Naive B cell (primary cell): ENCODE data around the gene KRTAP4-5. TPM values are rescaled to one million over a fixed set of nuclear protein-coding genes. Genes with fewer than 3 reads are reported as not detected.
"Not testable (repeated sequence)": the region's sequence is repeated elsewhere in the genome, so short reads cannot be mapped to it uniquely, and the experiment has no call there.

ENCODE experiments used
- ATAC-seq, 2 donors: fragments of 150-1000 bp; cut with Tn5 transposase; 2 replicates each; pipeline ENCODE4 v1.10.0; 2021; ENCODE audit warnings: low read depth in 2 of 2, mild to moderate bottlenecking in 2 of 2, moderate library complexity in 2 of 2
- DNase-seq: peaks from one replicate; pipeline ENCODE4 v3.0.0; 2022
- H3K27ac Mint-ChIP-seq, 6 donors: one replicate each; pipeline ENCODE4 v1.8.0; 2020 to 2022; ENCODE audit warnings: mild to moderate bottlenecking in 6 of 6, mixed read lengths in 6 of 6, moderate library complexity in 5 of 6, inconsistent platforms in 2 of 6
- H3K27me3 Mint-ChIP-seq, 3 donors: one replicate each; pipeline ENCODE4 v1.8.0; 2021 to 2022; ENCODE audit warnings: mixed read lengths in 3 of 3, mild to moderate bottlenecking in 1 of 3
- H3K36me3 Mint-ChIP-seq, 2 donors: one replicate each; pipeline ENCODE4 v1.8.0; 2020 to 2022; ENCODE audit warnings: mixed read lengths in 2 of 2, inconsistent platforms in 1 of 2, mild to moderate bottlenecking in 1 of 2
- H3K4me1 Mint-ChIP-seq, 3 donors: one replicate each; pipeline ENCODE4 v1.8.0; 2020 to 2022; ENCODE audit warnings: mixed read lengths in 3 of 3, inconsistent platforms in 1 of 3, mild to moderate bottlenecking in 1 of 3, moderate library complexity in 1 of 3
- H3K4me3 Mint-ChIP-seq, 8 donors: one replicate each; pipeline ENCODE4 v1.8.0; 2020 to 2022; ENCODE audit warnings: mild to moderate bottlenecking in 8 of 8, mixed read lengths in 8 of 8, moderate library complexity in 8 of 8, inconsistent platforms in 2 of 8
- H3K9me3 Mint-ChIP-seq, 7 donors: one replicate each; pipeline ENCODE4 v1.8.0; 2020 to 2022; ENCODE audit warnings: mixed read lengths in 7 of 7, mild to moderate bottlenecking in 5 of 7, inconsistent platforms in 2 of 7, moderate library complexity in 1 of 7
- polyA plus RNA-seq, 6 donors: library from polyadenylated mRNA; unstranded; fragments of 300-500 nt; fragmentation: Illumina TruSeq; gene quantifications; one replicate each; pipeline ENCODE4 v1.2.3, GENCODE V29; 2021; ENCODE audit warnings: low read depth in 6 of 6

The KRTAP4-5 gene
- polyA plus RNA-seq: not detected

GRCh38 chr17:41149652-41149985 lies at the start of gene KRTAP4-5:
Gene KRTAP4-5 (minus strand): TSS chr17:41149825. CDS start chr17:41149767, 58 bp downstream.
- ATAC-seq: no peak
- H3K27me3 Mint-ChIP-seq: peaks cover 0 to 5% (median 4%) of the 10 kb centered on the region in 3 donors

DNA sequence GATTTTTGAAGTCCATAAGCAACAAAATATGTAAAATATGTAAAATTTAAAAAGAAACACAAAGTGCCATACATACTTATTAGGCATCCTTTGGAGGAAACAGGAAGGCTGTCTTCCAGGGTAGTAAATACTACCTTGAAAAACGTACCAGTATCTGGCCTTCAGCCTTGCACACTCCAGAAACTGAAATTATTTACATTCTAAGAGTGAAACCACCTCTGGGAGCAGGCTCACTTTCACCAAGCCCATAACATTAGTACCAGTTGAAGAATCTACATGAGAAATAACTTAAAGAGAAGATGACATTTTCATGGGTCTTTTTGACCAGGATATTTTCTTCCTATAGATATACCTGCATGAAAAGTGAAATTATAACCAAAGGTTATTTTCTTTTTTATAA lies 46.4 kb upstream of the KRTAP4-5 start:
- ATAC-seq (no peak), DNase-seq (no peak)
- H3K4me3 Mint-ChIP-seq: no peak overlapping the region
- H3K4me1 Mint-ChIP-seq: no peaks in the 10 kb centered on the region
- peaks cover 0 to 10% (median 9%) of the 10 kb centered on the region in 7 donors for H3K9me3 Mint-ChIP-seq
- H3K27ac Mint-ChIP-seq: no peak overlapping the region
- H3K36me3 Mint-ChIP-seq: no peaks in the 10 kb centered on the region
- peaks cover under 1 to 34% (median 4%) of the 10 kb centered on the region in 3 donors for H3K27me3 Mint-ChIP-seq

More at GRCh38 chr17:41149652-41149985, at the start of gene KRTAP4-5:
- H3K4me3 Mint-ChIP-seq: no peak within 1 kb of the TSS
- peaks cover 16 to 18% (median 17%) of the 10 kb centered on the region in 3 donors for H3K4me1 Mint-ChIP-seq
- H3K9me3 Mint-ChIP-seq: peaks cover 0 to 5% (median 4%) of the 10 kb centered on the region in 7 donors
- DNase-seq: no peak
- H3K36me3 Mint-ChIP-seq: no peaks in the 10 kb centered on the region
- H3K27ac Mint-ChIP-seq: peak within 1 kb of the TSS in 3 of 6 donors; percentile 45 to 96 (median 64)

GRCh38 chr17:41190328-41190727 lies 40.7 kb upstream of the KRTAP4-5 start:
- ATAC-seq (no peak), DNase-seq (no peak)
- Mint-ChIP-seq H3K27me3 (peaks cover 5 to 52% (median 11%) of the 10 kb centered on the region in 3 donors), H3K36me3 (no peaks in the 10 kb centered on the region), H3K9me3 (peaks cover 0 to 3% (median 1%) of the 10 kb centered on the region in 7 donors), H3K27ac (peak overlapping the region in 1 of 6 donors; percentile 88), H3K4me1 (peaks cover 0 to 7% (median 5%) of the 10 kb centered on the region in 3 donors), H3K4me3 (no peak overlapping the region)

DNA sequence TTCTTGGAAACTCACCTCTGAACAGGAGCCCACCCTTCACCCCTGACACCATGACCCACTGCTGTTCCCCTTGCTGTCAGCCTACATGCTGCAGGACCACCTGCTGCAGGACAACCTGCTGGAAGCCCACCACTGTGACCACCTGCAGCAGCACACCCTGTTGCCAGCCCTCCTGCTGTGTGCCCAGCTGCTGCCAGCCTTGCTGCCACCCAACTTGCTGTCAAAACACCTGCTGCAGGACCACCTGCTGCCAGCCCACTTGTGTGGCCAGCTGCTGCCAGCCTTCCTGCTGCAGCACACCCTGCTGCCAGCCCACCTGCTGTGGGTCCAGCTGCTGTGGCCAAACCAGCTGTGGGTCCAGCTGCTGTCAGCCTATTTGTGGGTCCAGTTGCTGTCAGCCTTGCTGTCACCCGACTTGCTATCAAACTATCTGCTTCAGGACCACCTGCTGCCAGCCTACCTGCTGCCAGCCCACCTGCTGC lies 40.3 kb upstream of the KRTAP4-5 start, which contains the start of gene KRTAP9-1:
KRTAP9-1 (plus strand) TSS at position 51 of the 482 bp plus-strand sequence; CDS start at position 51, 0 bp downstream.
- H3K27me3 Mint-ChIP-seq: peaks cover 5 to 52% (median 11%) of the 10 kb centered on the region in 3 donors
- H3K36me3 Mint-ChIP-seq, H3K9me3 Mint-ChIP-seq, H3K4me1 Mint-ChIP-seq, ATAC-seq, DNase-seq: not testable (repeated sequence)
- peak within 1 kb of the TSS in 1 of 8 donors; percentile 0 for H3K4me3 Mint-ChIP-seq
- H3K27ac Mint-ChIP-seq: peak within 1 kb of the TSS in 2 of 6 donors; percentile 31 to 88

DNA sequence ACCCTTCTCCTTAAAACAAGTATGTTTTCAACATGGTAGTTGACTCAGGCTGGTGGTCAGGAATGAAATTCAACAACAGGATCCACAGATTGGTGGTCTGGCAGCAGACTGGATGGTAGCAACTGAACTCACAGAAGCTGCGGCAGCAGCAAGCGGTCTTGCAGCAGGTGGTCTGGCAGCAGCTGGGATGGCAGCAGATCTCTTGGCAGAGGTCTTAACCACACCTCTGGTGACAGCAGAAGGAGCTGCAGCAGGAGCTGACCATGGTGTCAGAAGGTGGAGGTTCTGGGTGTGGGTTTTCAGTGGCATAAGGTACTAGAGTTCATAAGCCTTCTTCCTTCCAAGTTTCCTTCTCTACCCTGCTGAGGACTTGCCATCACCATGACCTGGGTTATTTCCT lies 37.2 kb upstream of the KRTAP4-5 start:
- H3K27ac Mint-ChIP-seq: peak overlapping the region in 1 of 6 donors; percentile 8

DNA sequence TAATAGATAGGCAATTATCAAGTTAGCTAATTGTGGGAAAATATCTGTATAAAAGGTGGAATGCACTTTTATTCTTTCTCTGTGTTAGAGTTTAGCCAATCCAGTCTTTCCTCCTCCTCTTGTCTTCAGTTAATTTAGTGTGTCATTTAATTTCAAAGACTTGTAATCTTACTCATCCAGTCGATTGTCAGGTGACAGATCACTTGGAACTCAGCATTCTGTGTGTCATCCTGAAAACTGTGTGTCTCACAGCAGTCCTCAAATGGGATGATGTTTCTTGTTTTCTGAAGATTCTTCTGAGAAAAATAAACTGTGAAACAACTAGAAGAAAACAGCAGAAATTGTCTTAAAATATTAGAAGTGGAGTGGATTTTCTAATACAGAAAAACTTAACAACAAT lies 35.4 kb upstream of the KRTAP4-5 start:
- Mint-ChIP-seq H3K4me3 (no peak overlapping the region), H3K36me3 (peaks cover 0 to 11% of the 10 kb centered on the region in 2 donors), H3K27me3 (peaks cover 0 to 30% (median 7%) of the 10 kb centered on the region in 3 donors), H3K9me3 (no peaks in the 10 kb centered on the region), H3K27ac (no peak overlapping the region), H3K4me1 (peaks cover 0 to 4% (median 1%) of the 10 kb centered on the region in 3 donors)
- ATAC-seq: no peak
- no peak for DNase-seq

More for the DNA sequence above, 37.2 kb upstream of the KRTAP4-5 start:
- H3K4me3 Mint-ChIP-seq: no peak overlapping the region
- peaks cover 5 to 48% (median 18%) of the 10 kb centered on the region in 3 donors for H3K27me3 Mint-ChIP-seq
- peaks cover 0 to 11% of the 10 kb centered on the region in 2 donors for H3K36me3 Mint-ChIP-seq
- peaks cover 0 to 10% (median 7%) of the 10 kb centered on the region in 3 donors for H3K4me1 Mint-ChIP-seq
- ATAC-seq (no peak), DNase-seq (no peak)
- H3K9me3 Mint-ChIP-seq: no peaks in the 10 kb centered on the region

- ATAC-seq (no peak), DNase-seq (no peak)
- peaks cover 0 to 4% (median 2%) of the 10 kb centered on the region in 3 donors for H3K4me1 Mint-ChIP-seq
- H3K9me3 Mint-ChIP-seq: no peaks in the 10 kb centered on the region
- H3K27ac Mint-ChIP-seq: peak within 1 kb of the TSS in 2 of 6 donors; percentile 58 to 93
- peaks cover 0 to 11% of the 10 kb centered on the region in 2 donors for H3K36me3 Mint-ChIP-seq
- no peak within 1 kb of the TSS for H3K4me3 Mint-ChIP-seq
- peaks cover 0 to 25% (median 6%) of the 10 kb centered on the region in 3 donors for H3K27me3 Mint-ChIP-seq
These were observed 34.9 kb upstream of the KRTAP4-5 start, which contains the start of gene KRTAP4-1 for GRCh38 chr17:41184480-41184961. Gene KRTAP4-1 (minus strand): TSS chr17:41184911. CDS start chr17:41184854, 57 bp downstream.

DNA sequence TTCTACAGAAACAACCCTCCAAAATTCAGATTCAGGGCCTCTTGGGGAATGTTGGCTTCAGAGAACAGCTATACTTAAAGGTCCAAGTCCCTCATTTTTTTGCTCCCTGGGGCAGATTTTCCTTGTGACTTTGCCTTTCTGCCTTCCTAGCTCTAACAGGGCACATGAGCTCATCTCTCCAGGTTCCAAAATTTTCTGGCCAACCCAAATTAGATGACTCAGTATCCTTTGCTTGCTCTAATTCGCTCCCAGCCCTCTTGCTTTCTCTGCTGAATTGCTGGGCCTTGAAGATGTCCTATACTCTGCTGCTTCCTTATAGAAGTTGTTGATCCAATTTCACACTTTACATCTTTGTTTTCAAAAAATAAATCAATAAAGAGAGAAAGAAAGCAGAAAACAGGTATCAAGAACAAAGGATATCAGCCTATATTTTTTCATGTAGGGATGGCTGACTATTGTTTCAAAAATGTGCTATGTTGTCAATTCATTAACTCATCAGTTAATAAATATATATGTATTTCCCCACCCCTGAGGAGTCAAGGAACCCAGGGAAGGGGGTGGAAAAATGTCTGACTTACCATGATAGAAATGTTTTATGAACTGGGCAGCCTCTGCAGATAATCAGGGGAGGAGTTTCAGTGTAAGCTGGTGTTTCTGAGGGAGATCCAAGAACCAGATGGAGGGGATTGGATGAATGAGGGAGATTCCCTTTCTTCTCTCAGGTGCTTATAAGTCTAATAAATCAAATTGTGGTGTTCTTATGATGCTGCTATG lies 29.4 kb upstream of the KRTAP4-5 start:
- Mint-ChIP-seq H3K4me1 (peaks cover 39 to 44% (median 40%) of the 10 kb centered on the region in 3 donors), H3K27me3 (peaks cover 0 to 1% (median under 1%) of the 10 kb centered on the region in 3 donors), H3K27ac (peak overlapping the region in 3 of 6 donors; percentile 15 to 82 (median 61)), H3K9me3 (no peaks in the 10 kb centered on the region), H3K36me3 (peaks cover 0 to under 1% of the 10 kb centered on the region in 2 donors), H3K4me3 (peak overlapping the region in 1 of 8 donors; percentile 32)
- ATAC-seq: no peak
- no peak for DNase-seq

GRCh38 chr17:41178341-41178740 lies 28.7 kb upstream of the KRTAP4-5 start:
- ATAC-seq: peak; percentile 46 to 58
- Mint-ChIP-seq H3K27ac (peak overlapping the region in 3 of 6 donors; percentile 3 to 84 (median 22)), H3K4me1 (peaks cover 41 to 46% (median 42%) of the 10 kb centered on the region in 3 donors), H3K9me3 (no peaks in the 10 kb centered on the region), H3K4me3 (peak overlapping the region in 3 of 8 donors; percentile 1 to 26 (median 16)), H3K36me3 (no peaks in the 10 kb centered on the region), H3K27me3 (no peaks in the 10 kb centered on the region)
- DNase-seq: no peak

DNA sequence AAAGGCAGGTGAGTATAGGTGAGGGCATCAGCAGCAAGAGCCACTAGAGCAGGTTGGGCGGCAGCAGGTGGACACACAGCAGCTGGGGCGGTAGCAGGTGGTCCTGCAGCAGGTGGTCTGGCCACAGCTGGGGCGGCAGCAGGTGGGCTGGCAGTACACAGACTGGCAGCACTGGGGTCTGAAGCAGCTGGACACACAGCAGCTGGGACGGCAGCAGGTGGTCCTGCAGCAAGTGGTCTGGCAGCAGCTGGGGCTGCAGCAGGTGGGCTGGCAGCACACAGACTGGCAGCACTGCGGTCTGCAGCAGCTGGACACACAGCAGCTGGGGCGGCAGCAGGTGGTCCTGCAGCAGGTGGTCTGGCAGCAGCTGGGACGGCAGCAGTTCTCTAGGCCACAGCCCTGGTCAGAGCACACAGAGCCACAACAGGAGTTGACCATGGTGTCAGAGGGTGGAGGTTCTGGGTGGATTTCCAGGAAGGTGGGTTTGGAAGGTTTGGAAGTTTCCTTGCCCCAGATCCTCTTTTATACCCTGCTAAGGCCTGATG lies 28.2 kb upstream of the KRTAP4-5 start, which contains the start of gene KRTAP4-2:
KRTAP4-2 (minus strand) TSS at position 495 of the 545 bp plus-strand sequence; CDS start at position 438, 57 bp downstream.
- peak within 1 kb of the TSS; percentile 8 to 93 (median 62) for H3K27ac Mint-ChIP-seq
- H3K27me3 Mint-ChIP-seq: no peaks in the 10 kb centered on the region
- H3K9me3 Mint-ChIP-seq: no peaks in the 10 kb centered on the region
- no peaks in the 10 kb centered on the region for H3K36me3 Mint-ChIP-seq
- no peak for ATAC-seq
- no peak for DNase-seq
- peak within 1 kb of the TSS in 6 of 8 donors; percentile 32 to 89 (median 61) for H3K4me3 Mint-ChIP-seq
- H3K4me1 Mint-ChIP-seq: peaks cover 44 to 51% (median 48%) of the 10 kb centered on the region in 3 donors

- Mint-ChIP-seq H3K27ac (peak overlapping the region; percentile 8 to 93 (median 86)), H3K27me3 (no peaks in the 10 kb centered on the region), H3K36me3 (no peaks in the 10 kb centered on the region), H3K9me3 (no peaks in the 10 kb centered on the region), H3K4me1 (peaks cover 52 to 59% (median 54%) of the 10 kb centered on the region in 3 donors), H3K4me3 (peak overlapping the region in 6 of 8 donors; percentile 51 to 89 (median 65))
- DNase-seq: peak; percentile 46
- ATAC-seq: peak; percentile 91 to 92
These were observed 27.2 kb upstream of the KRTAP4-5 start for GRCh38 chr17:41176744-41177387.

- Mint-ChIP-seq H3K27me3 (no peaks in the 10 kb centered on the region), H3K4me3 (no peak overlapping the region)
These were observed 22.3 kb upstream of the KRTAP4-5 start for GRCh38 chr17:41171886-41172285.

More at GRCh38 chr17:41171886-41172285, 22.3 kb upstream of the KRTAP4-5 start:
- ATAC-seq (no peak), DNase-seq (no peak)
- peak overlapping the region in 3 of 6 donors; percentile 5 to 72 (median 49) for H3K27ac Mint-ChIP-seq
- no peaks in the 10 kb centered on the region for H3K9me3 Mint-ChIP-seq
- no peaks in the 10 kb centered on the region for H3K36me3 Mint-ChIP-seq
- H3K4me1 Mint-ChIP-seq: peaks cover 32 to 41% (median 37%) of the 10 kb centered on the region in 3 donors
